Colon (tissue), 2 donors: Measurements from ENCODE around the gene PLCXD1.
"Not testable (repeated sequence)": the region's sequence is repeated elsewhere in the genome, so short reads cannot be mapped to it uniquely, and the experiment has no call there.

Source experiments
- FAIRE-seq: peaks from 2 replicates; lab custom pipeline; 2012; peaks lifted over from hg19 to GRCh38; lab: Jason Lieb, UNC
- donor health status: control.
- donor health status: control.

PLCXD1 gene

GRCh38 chrX:316351-317325, 35.5 kb downstream of the PLCXD1 start:
- no peak for FAIRE-seq

GRCh38 chrX:317424-318067, 36.4 kb downstream of the PLCXD1 start:
- no peak for FAIRE-seq

- FAIRE-seq: no peak
Measured at GRCh38 chrX:318068-318738, 37.0 kb downstream of the PLCXD1 start.

GRCh38 chrX:318739-319578, 37.8 kb downstream of the PLCXD1 start, which contains the start of gene GTPBP6:
TSS of gene GTPBP6 (minus strand) at chrX:318796. CDS start at chrX:318787, 9 bp downstream.
- no peak for FAIRE-seq

DNA sequence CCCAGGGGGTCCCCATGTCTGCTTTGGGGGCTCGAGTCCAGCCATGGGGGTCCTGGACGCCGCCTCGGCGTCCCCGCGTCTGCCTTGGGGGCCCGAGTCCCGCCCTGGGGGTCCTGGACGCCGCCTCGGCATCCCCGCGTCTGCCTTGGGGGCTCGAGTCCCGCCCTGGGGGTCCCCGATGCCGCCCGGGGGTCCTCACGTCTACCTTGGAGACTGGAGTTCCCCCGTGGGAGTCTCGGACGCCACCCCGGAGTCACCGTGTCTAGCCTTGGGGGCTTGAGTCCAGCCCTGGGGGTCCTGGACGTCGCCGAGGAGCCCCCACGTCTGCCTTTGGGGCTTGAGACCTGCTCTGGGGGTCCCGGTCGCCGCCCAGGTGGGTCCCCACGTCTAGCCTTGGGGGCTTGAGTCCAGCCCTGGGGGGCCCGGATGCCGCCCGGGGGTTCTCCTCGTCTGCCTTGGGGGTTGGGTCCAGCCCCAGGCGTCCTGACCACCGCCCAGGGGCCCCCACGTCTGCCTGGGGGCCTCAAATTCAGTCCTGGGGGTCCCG, 38.5 kb downstream of the PLCXD1 start:
- no peak for FAIRE-seq

- no peak for FAIRE-seq
Measured at GRCh38 chrX:320126-320783, 39.1 kb downstream of the PLCXD1 start.

DNA sequence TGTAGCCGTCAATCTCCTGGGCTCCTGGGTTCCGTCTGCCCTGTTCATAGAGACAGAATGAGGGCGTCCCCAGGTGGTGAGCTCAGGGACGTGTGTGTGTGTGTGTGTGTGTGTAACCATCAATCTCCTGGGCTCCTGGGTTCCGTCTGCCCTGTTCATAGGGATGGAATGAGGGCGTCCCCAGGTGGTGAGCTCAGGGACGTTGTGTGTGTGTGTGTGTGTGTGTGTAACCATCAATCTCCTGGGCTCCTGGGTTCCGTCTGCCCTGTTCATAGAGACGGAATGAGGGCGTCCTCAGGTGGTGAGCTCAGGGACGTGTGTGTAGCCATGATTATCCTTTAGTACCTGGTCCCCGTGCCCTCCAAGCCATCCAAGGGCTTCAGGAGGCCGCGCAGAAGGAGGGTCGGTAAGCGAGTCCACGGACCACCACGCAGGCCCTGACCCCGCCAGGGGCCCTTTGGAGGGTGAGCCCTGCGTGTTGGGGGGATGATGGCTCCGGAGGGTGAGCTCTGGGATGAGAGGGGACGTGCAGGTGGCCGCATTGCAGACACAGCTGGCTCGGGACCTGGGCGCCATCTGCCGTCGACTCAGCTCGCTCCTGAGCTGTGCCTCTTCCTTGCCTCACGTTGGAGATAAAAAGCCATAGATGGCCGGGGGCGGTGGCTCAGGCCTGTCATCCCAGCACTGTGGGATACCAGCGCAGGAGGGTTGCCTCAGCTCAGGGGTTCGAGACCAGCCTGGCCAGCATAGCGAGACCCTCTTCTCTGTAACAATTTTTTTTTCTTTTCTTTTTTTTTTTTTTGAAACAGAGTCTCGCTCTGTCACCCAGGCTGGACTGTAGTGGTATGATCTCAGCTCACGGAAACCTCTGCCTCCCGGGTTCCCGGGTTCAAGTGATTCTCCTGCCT, 42.8 kb downstream of the PLCXD1 start:
- peak; percentile 98 for FAIRE-seq

- FAIRE-seq: not testable (repeated sequence)
Measured at GRCh38 chrX:324664-325063, 43.5 kb downstream of the PLCXD1 start.

DNA sequence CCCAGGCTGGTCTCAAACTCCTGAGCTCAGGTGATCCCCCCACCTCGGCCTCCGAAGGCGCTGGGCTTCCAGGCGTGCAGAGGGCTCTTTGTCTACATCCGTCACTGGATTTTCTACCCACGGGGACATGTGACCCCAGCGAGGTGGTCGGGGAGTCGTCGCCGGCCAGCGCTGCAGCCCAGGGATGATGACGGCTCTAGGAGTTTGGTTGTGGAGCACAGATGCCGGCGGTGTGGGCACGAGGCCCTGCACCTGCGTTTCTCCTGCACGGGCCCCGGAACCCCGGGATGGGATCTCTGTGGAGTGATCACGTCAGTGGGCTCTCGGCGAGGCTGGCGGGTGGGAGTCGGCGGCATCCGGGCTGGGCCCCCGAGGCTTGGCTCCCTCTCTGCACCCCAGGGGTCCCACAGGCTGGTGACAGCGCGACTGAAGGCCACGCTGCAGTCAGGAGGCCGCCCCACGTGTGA, 46.5 kb downstream of the PLCXD1 start:
- FAIRE-seq: no peak

DNA sequence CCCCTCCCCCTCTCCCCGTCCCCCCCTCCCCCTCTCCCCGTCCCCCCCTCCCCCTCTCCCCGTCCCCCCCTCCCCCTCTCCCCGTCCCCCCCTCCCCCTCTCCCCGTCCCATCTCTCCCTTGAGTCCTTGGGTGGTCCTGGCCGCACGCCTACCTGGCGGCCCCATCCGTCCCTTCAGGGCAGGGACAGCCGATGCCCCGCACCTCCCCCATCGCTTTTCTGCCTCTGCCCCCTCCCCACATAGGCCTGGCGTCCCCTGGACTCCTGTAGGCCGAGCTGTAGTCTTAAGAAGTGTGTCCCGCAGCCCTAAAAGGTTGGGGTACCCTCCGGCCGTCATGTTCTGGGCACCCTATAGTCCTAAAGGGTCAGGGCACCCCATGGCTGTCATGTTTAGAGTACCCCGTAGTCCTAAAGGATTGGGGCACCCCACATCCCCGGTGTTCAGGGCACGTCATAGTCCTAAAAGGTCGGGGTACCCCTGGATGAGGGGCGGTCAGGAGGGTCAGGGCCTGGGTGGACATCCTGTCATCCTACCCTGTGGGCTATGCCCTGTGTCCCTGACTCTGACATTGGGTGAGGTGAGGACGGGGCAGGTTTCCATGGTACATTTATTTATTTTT, 48.2 kb downstream of the PLCXD1 start:
- FAIRE-seq: no peak

DNA sequence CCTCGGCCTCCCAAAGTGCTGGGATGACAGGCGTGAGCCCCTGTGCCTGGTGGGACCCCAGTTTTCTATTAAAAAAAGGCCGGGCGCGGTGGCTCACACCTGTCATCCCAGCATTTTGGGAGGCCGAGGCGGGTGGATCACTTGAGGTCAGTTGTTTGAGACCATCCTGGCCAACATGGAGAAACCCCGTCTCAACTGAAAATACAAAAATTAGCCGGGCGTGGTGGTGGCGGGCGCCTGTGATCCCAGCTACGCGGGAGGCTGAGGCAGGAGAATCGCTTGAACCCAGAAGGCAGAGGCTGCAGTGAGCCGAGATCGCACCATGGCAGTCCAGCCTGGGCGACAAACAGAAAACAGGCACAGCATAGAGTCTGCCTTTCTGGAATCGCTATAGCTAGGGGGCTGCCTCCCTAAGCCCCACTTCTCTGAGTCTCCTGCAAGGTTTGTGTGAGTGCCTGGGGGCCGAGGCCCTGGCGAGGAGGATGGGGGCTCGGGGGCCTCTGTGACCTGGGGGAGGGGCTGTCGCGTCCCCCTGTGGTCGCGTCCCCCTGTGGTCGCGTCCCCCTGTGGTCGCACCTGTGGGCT, 49.1 kb downstream of the PLCXD1 start:
- FAIRE-seq: not testable (repeated sequence)

DNA sequence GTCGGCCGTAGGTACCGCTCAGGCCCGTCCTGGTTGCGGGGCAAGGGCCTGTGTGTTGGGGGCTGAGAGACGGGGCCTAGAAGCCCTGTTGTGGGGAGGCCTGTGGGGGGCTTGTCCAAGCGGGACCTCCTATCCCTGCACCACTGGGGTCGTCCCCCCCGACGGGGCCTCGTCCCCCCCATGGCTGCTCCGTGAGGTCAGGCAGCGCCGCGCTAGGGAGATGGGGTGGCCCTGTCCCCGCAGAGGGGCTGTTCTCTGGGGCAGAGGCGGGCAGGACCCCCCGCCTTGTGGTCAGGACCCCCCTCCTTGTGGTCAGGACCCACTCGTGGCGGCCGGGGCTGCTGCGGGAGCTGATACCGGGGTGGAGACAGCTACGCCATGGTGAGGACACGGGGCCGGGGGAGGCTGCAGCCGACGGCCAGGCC, 49.6 kb downstream of the PLCXD1 start:
- FAIRE-seq: no peak

GRCh38 chrX:331151-331824, 50.1 kb downstream of the PLCXD1 start:
- no peak for FAIRE-seq

- FAIRE-seq: no peak
Measured at GRCh38 chrX:331825-332495, 50.8 kb downstream of the PLCXD1 start.

- no peak for FAIRE-seq
Measured at GRCh38 chrX:332496-332860, 51.3 kb downstream of the PLCXD1 start.

DNA sequence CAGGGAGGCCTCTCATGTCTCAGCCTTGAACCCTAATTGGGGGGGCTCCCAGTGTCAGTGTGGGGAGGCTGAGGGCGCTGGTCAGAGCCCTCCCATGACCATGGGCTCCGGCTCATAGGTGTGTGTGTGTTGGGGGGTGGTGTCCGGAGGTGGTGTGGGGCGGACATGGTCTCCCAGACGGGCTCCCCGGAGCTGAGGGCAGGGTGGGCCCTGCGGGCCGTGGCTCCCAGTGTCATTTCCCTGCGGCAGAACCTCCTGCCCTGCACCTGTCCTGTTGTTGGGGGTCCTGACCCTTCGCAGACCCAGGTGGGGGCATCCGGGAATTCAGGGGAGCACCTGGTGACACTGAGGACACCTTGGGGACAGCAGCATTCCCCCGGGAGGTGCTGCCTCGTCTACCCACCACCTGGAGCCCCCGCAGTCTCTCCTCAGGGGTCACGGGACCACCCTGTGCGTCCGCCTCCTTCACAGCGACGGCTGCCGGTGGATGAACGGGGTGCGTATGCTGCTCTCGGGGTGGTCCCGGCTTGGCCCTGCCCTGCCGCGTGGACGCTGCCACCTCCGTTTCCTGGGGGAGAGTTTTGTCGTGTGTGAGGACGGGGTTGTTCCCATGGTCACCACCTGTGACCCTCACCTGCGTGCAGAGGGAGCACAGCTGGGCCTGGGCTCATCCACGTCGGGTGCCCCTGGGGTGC, 51.9 kb downstream of the PLCXD1 start:
- no peak for FAIRE-seq
